ENCODE data around the gene KRT31.

GRCh38 chr17:41367426-41368075, 29.9 kb downstream of the KRT31 start:
- TF ChIP-seq REST (IDR thresholded peaks at IDR 0.05; ENCODE audit: borderline replicate concordance): no peak
- TF ChIP-seq CTCF (IDR thresholded peaks at IDR 0.05; ENCODE audit: poor library complexity, severe bottlenecking): no peak
- no peak for TF ChIP-seq RAD21 (conservative IDR thresholded peaks at IDR 0.05)
- TF ChIP-seq EZH2 (IDR thresholded peaks at IDR 0.05; ENCODE audit: borderline replicate concordance, insufficient read depth, low read length, poor library complexity, severe bottlenecking): no peak
- TF ChIP-seq EP300 (conservative IDR thresholded peaks at IDR 0.05; ENCODE audit: poor library complexity, severe bottlenecking): no peak
- no peak for TF ChIP-seq SMC3 (conservative IDR thresholded peaks at IDR 0.05; ENCODE audit: poor library complexity)

All from neural cell (in vitro differentiated cells).